A549 treated with Mapracorat at 1 μM for 4 hours (cell line): Measurements from ENCODE around the gene SERPINA5. TPM values are rescaled to one million over a fixed set of nuclear protein-coding genes. Genes with fewer than 3 reads are reported as not detected.

Source experiments
- total RNA-seq: library from RNA; stranded (reverse); fragments of 200-300 nt; extraction: Qiagen RNA extraction; gene quantifications from 5 replicates; pipeline ENCODE4 v1.2.3, GENCODE V29; 2022

The SERPINA5 gene
- total RNA-seq, result 0.11 to 0.34 TPM (median 0.15 TPM) in 4 of 5 replicates, not detected in the other

GRCh38 chr14:94581127-94581999 lies at the start of gene SERPINA5:
Gene SERPINA5 (plus strand): TSS chr14:94581426. CDS start chr14:94587363, 5,937 bp downstream.

GRCh38 chr14:94560751-94561655 lies 20.2 kb upstream of the SERPINA5 start, which contains the start of gene SERPINA4:
Gene SERPINA4 (plus strand): TSS chr14:94561442. CDS start chr14:94563483, 2,041 bp downstream.

GRCh38 chr14:94612174-94612573 lies 30.9 kb downstream of the SERPINA5 start, which contains the start of gene SERPINA3:
Gene SERPINA3 (plus strand): TSS chr14:94612391. CDS start chr14:94614442, 2,051 bp downstream.

Other genes with a start within 250 kb of the SERPINA5 start
- not detected in 5 replicates for gene SERPINA2, start 214.7 kb upstream of the SERPINA5 start, total RNA-seq
- 0.80 to 1.8 TPM (median 1.1 TPM) in 5 replicates for gene SERPINA1, start 192.8 kb upstream of the SERPINA5 start, total RNA-seq
- not detected in 5 replicates for gene SERPINA11, start 128.6 kb upstream of the SERPINA5 start, total RNA-seq
- not detected in 5 replicates for gene SERPINA9, start 105.2 kb upstream of the SERPINA5 start, total RNA-seq
- not detected in 5 replicates for gene SERPINA12, start 72.0 kb upstream of the SERPINA5 start, total RNA-seq
- gene SERPINA4, start 20.0 kb upstream of the SERPINA5 start, total RNA-seq, result not detected in 5 replicates
- 10.8 to 16.1 TPM (median 13.9 TPM) in 5 replicates for gene SERPINA3, start 31.0 kb downstream of the SERPINA5 start, total RNA-seq
- gene GSC, start 188.7 kb downstream of the SERPINA5 start, total RNA-seq, result 0.11 to 0.81 TPM (median 0.57 TPM) in 5 replicates